Neural cell (in vitro differentiated cells): ENCODE results near the gene IZUMO1R. TPM values are rescaled to one million over a fixed set of nuclear protein-coding genes. Genes with fewer than 3 reads are reported as not detected.

Experiments used
- H2AFZ ChIP-seq: fragments of 200-600, 300-800 bp; sonication (generic), shearing (Covaris generic); 2 replicates; pipeline ENCODE4 v1.6.0; 2014; ENCODE audit warnings: low read depth, mild to moderate bottlenecking, antibody characterized with exemption, low read length, moderate library complexity
- H3F3A ChIP-seq: fragments of 200-600 bp; shearing (Covaris generic); 2 replicates; pipeline ENCODE4 v1.6.1; 2016; ENCODE audit warnings: mild to moderate bottlenecking, moderate library complexity, mixed read lengths, antibody characterized with exemption, low read length; ENCODE audit not compliant: insufficient read depth, poor library complexity, severe bottlenecking
- H3K27ac ChIP-seq: fragments of 200-600, 300-800 bp; sonication (generic), shearing (Covaris generic); 2 replicates; pipeline ENCODE4 v1.5.1; 2014; ENCODE audit warnings: mild to moderate bottlenecking, low read length, moderate library complexity
- H3K27me3 ChIP-seq: fragments of 300-800, 200-600 bp; sonication (generic), shearing (Covaris generic); 2 replicates; pipeline ENCODE4 v1.6.0; 2014; ENCODE audit warnings: mild to moderate bottlenecking, low read depth, low read length, moderate library complexity; ENCODE audit not compliant: insufficient read depth
- H3K36me3 ChIP-seq: fragments of 300-800, 200-600 bp; sonication (generic), shearing (Covaris generic); 2 replicates; pipeline ENCODE4 v1.5.1; 2014; ENCODE audit warnings: mild to moderate bottlenecking, antibody characterized with exemption, low read length, moderate library complexity; ENCODE audit not compliant: insufficient read depth
- H3K4me2 ChIP-seq: fragments of 300-800, 200-600 bp; sonication (generic), shearing (Covaris generic); 2 replicates; pipeline ENCODE4 v1.6.0; 2014; ENCODE audit warnings: mild to moderate bottlenecking, low read length
- H3K4me3 ChIP-seq: fragments of 300-800, 200-600 bp; sonication (generic), shearing (Covaris generic); 2 replicates; pipeline ENCODE4 v1.5.1; 2014; ENCODE audit warnings: mild to moderate bottlenecking, low read length, moderate library complexity
- H3K79me2 ChIP-seq: fragments of 200-600 bp; shearing (Covaris generic); replicated peaks from 2 replicates; pipeline ENCODE4 v1.6.0; 2014; ENCODE audit warnings: mild to moderate bottlenecking, low read length, moderate library complexity; ENCODE audit not compliant: insufficient read depth
- H3K9ac ChIP-seq: fragments of 300-800, 200-600 bp; sonication (generic), shearing (Covaris generic); 2 replicates; pipeline ENCODE4 v1.6.1; 2016; ENCODE audit warnings: mild to moderate bottlenecking, low read length, mixed read lengths
- H3K9me2 ChIP-seq: fragments of 200-600 bp; shearing (Covaris generic); 2 replicates; pipeline ENCODE4 v1.6.1; 2016; ENCODE audit warnings: mild to moderate bottlenecking, low read length, mixed read lengths; ENCODE audit not compliant: insufficient read depth
- H3K9me3 ChIP-seq: fragments of 200-600, 300-800 bp; sonication (generic), shearing (Covaris generic); 2 replicates; pipeline ENCODE4 v1.6.1; 2016; ENCODE audit warnings: mild to moderate bottlenecking, mixed run types, low read length, moderate library complexity, mixed read lengths
- H4K20me1 ChIP-seq: fragments of 200-600 bp; shearing (Covaris generic); 2 replicates; pipeline ENCODE4 v1.6.1; 2016; ENCODE audit warnings: mild to moderate bottlenecking, mixed run types; ENCODE audit not compliant: insufficient read depth
- EP300 ChIP-seq: fragments of 450-650 bp; conservative IDR thresholded peaks from 2 replicates; pipeline ENCODE4 v1.6.1; 2014; ENCODE audit warnings: antibody characterized with exemption, mild to moderate bottlenecking, moderate library complexity; ENCODE audit not compliant: poor library complexity, severe bottlenecking
- EZH2 ChIP-seq: fragments of 200-600, 300-800 bp; shearing (Covaris generic), sonication (generic); IDR thresholded peaks from 2 replicates; pipeline ENCODE4 v1.6.1; 2014; ENCODE audit warnings: antibody characterized with exemption, low read length, borderline replicate concordance, mild to moderate bottlenecking; ENCODE audit not compliant: insufficient read depth, poor library complexity, severe bottlenecking
- MXI1 ChIP-seq: fragments of 450-650 bp; conservative IDR thresholded peaks from 2 replicates; pipeline ENCODE4 v1.6.1; 2014; ENCODE audit warnings: antibody characterized with exemption, mild to moderate bottlenecking; ENCODE audit not compliant: poor library complexity, severe bottlenecking
- POLR2AphosphoS5 ChIP-seq: IDR thresholded peaks from 2 replicates; pipeline ENCODE4 v1.6.1; 2012
- RAD21 ChIP-seq: fragments of 450-650 bp; conservative IDR thresholded peaks from 2 replicates; pipeline ENCODE4 v1.6.1; 2014; ENCODE audit warnings: antibody characterized with exemption, mild to moderate bottlenecking, moderate library complexity
- SMC3 ChIP-seq: fragments of 450-650 bp; conservative IDR thresholded peaks from 2 replicates; pipeline ENCODE4 v1.6.1; 2014; ENCODE audit warnings: antibody characterized with exemption, mild to moderate bottlenecking, moderate library complexity; ENCODE audit not compliant: poor library complexity
- TAF1 ChIP-seq: IDR thresholded peaks from 2 replicates; pipeline ENCODE4 v1.6.1; 2012; ENCODE audit warnings: low read depth
- polyA plus RNA-seq: library from polyadenylated mRNA; depleted of rRNA; stranded (reverse); fragments of >200 nt; gene quantifications from 2 replicates; pipeline ENCODE4 v1.2.3, GENCODE V29; 2014
- TF ChIP-seq, protein P1 (sequence below): fragments of 450-650 bp; IDR thresholded peaks from 2 replicates; pipeline ENCODE4 v1.5.1; 2014; ENCODE audit warnings: antibody characterized with exemption, mild to moderate bottlenecking, moderate library complexity; ENCODE audit not compliant: poor library complexity, severe bottlenecking
- TF ChIP-seq, protein P2 (sequence below): IDR thresholded peaks from 2 replicates; pipeline ENCODE4 v1.6.1; 2012; ENCODE audit warnings: borderline replicate concordance

Gene IZUMO1R
- polyA plus RNA-seq, 1 donor from 2014 or later = not detected

DNA sequence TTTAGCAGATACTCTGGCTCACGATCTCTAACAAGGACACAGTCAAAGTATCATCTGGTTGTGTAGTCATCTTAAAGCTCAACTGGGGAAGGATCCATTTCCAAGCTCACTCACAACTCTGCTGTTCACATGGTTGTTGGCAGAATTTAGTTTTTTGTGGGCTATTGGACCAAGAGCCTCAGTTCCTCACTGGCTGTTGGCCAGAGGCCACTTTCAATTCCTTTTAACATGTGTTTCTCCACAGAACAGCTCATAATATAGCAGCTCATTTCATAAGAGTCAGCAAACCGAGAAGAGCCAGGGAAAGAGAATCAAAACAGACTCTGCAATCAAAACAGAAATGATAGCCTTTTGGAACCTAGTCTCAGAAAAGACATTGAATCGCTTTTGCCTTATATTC is 22.6 kb downstream of the IZUMO1R start:
- Histone ChIP-seq H3K36me3 (no peaks in the 10 kb centered on the region), H3K9me3 (no peaks in the 10 kb centered on the region), H3K79me2 (no peaks in the 10 kb centered on the region), H3F3A (no peaks in the 10 kb centered on the region), H3K9me2 (no peaks in the 10 kb centered on the region), H3K27ac (no peak overlapping the region), H3K4me2 (no peak overlapping the region), H2AFZ (no peak overlapping the region), H3K27me3 (no peaks in the 10 kb centered on the region), H3K9ac (no peak overlapping the region), H3K4me3 (no peak overlapping the region), H4K20me1 (no peaks in the 10 kb centered on the region)
- TF ChIP-seq MXI1 (no peak), TAF1 (no peak), EZH2 (no peak), EP300 (no peak), RAD21 (no peak), SMC3 (no peak), POLR2AphosphoS5 (no peak)
- TF ChIP-seq, protein P1, sequence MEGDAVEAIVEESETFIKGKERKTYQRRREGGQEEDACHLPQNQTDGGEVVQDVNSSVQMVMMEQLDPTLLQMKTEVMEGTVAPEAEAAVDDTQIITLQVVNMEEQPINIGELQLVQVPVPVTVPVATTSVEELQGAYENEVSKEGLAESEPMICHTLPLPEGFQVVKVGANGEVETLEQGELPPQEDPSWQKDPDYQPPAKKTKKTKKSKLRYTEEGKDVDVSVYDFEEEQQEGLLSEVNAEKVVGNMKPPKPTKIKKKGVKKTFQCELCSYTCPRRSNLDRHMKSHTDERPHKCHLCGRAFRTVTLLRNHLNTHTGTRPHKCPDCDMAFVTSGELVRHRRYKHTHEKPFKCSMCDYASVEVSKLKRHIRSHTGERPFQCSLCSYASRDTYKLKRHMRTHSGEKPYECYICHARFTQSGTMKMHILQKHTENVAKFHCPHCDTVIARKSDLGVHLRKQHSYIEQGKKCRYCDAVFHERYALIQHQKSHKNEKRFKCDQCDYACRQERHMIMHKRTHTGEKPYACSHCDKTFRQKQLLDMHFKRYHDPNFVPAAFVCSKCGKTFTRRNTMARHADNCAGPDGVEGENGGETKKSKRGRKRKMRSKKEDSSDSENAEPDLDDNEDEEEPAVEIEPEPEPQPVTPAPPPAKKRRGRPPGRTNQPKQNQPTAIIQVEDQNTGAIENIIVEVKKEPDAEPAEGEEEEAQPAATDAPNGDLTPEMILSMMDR = no peak
- TF ChIP-seq, protein P2, sequence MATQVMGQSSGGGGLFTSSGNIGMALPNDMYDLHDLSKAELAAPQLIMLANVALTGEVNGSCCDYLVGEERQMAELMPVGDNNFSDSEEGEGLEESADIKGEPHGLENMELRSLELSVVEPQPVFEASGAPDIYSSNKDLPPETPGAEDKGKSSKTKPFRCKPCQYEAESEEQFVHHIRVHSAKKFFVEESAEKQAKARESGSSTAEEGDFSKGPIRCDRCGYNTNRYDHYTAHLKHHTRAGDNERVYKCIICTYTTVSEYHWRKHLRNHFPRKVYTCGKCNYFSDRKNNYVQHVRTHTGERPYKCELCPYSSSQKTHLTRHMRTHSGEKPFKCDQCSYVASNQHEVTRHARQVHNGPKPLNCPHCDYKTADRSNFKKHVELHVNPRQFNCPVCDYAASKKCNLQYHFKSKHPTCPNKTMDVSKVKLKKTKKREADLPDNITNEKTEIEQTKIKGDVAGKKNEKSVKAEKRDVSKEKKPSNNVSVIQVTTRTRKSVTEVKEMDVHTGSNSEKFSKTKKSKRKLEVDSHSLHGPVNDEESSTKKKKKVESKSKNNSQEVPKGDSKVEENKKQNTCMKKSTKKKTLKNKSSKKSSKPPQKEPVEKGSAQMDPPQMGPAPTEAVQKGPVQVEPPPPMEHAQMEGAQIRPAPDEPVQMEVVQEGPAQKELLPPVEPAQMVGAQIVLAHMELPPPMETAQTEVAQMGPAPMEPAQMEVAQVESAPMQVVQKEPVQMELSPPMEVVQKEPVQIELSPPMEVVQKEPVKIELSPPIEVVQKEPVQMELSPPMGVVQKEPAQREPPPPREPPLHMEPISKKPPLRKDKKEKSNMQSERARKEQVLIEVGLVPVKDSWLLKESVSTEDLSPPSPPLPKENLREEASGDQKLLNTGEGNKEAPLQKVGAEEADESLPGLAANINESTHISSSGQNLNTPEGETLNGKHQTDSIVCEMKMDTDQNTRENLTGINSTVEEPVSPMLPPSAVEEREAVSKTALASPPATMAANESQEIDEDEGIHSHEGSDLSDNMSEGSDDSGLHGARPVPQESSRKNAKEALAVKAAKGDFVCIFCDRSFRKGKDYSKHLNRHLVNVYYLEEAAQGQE = no peak

DNA sequence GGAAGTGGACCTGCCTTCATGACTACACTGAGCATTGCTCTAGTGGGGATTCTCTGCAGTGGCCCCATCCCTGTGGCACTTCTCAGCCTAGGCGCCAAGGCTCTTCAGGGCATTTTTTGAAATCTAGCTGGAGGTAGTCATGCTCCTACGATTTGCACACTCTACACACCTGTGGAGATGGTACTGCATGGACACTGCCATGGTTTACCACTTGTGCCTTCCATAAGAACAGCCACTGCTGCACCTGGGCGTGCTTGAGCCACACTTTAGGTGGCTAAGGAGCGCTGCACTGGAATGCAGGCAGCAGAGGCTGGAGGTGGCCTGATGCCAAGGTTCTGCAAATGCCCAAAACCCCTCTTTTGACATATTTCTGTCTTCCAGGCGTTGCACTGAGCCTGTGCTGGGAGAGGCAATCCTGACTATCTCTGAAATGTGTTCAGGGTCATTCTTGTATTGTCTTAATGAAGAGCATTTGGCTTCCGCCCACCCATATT is 24.3 kb downstream of the IZUMO1R start:
- H3K79me2 ChIP-seq = no peaks in the 10 kb centered on the region
- no peaks in the 10 kb centered on the region for H3K9me2 ChIP-seq
- H3K27me3 ChIP-seq = no peaks in the 10 kb centered on the region
- H2AFZ ChIP-seq = no peak overlapping the region
- H3F3A ChIP-seq = no peaks in the 10 kb centered on the region
- H3K27ac ChIP-seq = no peak overlapping the region
- H4K20me1 ChIP-seq = no peaks in the 10 kb centered on the region
- no peaks in the 10 kb centered on the region for H3K36me3 ChIP-seq
- TF ChIP-seq POLR2AphosphoS5 (no peak), TAF1 (no peak), EZH2 (no peak), MXI1 (no peak), EP300 (no peak), SMC3 (no peak), RAD21 (no peak)
- TF ChIP-seq, protein P2 = no peak
- TF ChIP-seq, protein P1 = no peak
- no peak overlapping the region for H3K4me2 ChIP-seq
- H3K9me3 ChIP-seq = no peaks in the 10 kb centered on the region
- no peak overlapping the region for H3K9ac ChIP-seq
- H3K4me3 ChIP-seq = no peak overlapping the region
